ENCODE data around the gene HIBCH. TPM values are rescaled to one million over a fixed set of nuclear protein-coding genes. Genes with fewer than 3 reads are reported as not detected.
"Not testable (repeated sequence)": the region's sequence is repeated elsewhere in the genome, so short reads cannot be mapped to it uniquely, and the experiment has no call there.

Gene HIBCH
- 10 to 100 TPM; 17.2 to 18.7 TPM for total RNA-seq

GRCh38 chr2:190319555-190320498 is at the start of gene HIBCH:
HIBCH (minus strand) TSS chr2:190319826; CDS start chr2:190319750, 76 bp downstream.
- peak within 1 kb of the TSS; percentile 100 for H3K4me3 Mint-ChIP-seq
- peaks cover 3% of the 10 kb centered on the region for H3K36me3 Mint-ChIP-seq
- H3K27me3 Mint-ChIP-seq, result no peaks in the 10 kb centered on the region
- CTCF ChIA-PET, result interaction anchor here (0.7 to 2.7 kb wide), 12 partner anchors 9 to 460 kb away, joined by 3 to 9 read pairs (median 4); partner anchors contain the start of gene INPP1
- peak; percentile 95 for ATAC-seq
- peak within 1 kb of the TSS; percentile 98 for H3K27ac Mint-ChIP-seq
- DNase-seq, result peak; percentile 94
- peaks cover 50% of the 10 kb centered on the region for H3K4me1 Mint-ChIP-seq
- no peaks in the 10 kb centered on the region for H3K9me3 Mint-ChIP-seq (ENCODE audit: low read depth)

GRCh38 chr2:190367091-190367490 is 47.5 kb upstream of the HIBCH start:
- H3K4me1 Mint-ChIP-seq, result peaks cover 2% of the 10 kb centered on the region
- H3K4me3 Mint-ChIP-seq, result no peak overlapping the region

GRCh38 chr2:190366248-190366753 is 46.7 kb upstream of the HIBCH start:
- H3K27me3 Mint-ChIP-seq, result no peaks in the 10 kb centered on the region
- no peak overlapping the region for H3K27ac Mint-ChIP-seq
- no peak overlapping the region for H3K4me3 Mint-ChIP-seq
- H3K36me3 Mint-ChIP-seq, result peaks cover 15% of the 10 kb centered on the region
- H3K4me1 Mint-ChIP-seq, result peaks cover 5% of the 10 kb centered on the region
- H3K9me3 Mint-ChIP-seq (ENCODE audit: low read depth), result no peaks in the 10 kb centered on the region
- CTCF ChIA-PET, result interaction anchor here (1.5 to 1.6 kb wide), 2 partner anchors 16 to 20 kb away, joined by 4 read pairs; no protein-coding TSS in a partner anchor
- ATAC-seq (no peak), DNase-seq (no peak)

More at GRCh38 chr2:190367091-190367490, 47.5 kb upstream of the HIBCH start:
- Mint-ChIP-seq H3K9me3 (ENCODE audit: low read depth) (no peaks in the 10 kb centered on the region), H3K27me3 (no peaks in the 10 kb centered on the region), H3K27ac (no peak overlapping the region), H3K36me3 (peaks cover 13% of the 10 kb centered on the region)
- no peak for DNase-seq
- no peak for ATAC-seq
- CTCF ChIA-PET, result interaction anchor here (0.7 to 1.6 kb wide), 5 partner anchors 7 to 20 kb away, joined by 3 to 4 read pairs (median 4); no protein-coding TSS in a partner anchor

- peaks cover 15% of the 10 kb centered on the region for H3K36me3 Mint-ChIP-seq
- DNase-seq (no peak), ATAC-seq (no peak)
- CTCF ChIA-PET, result interaction anchor here (1.5 kb wide), 1 partner anchor 17 kb away, joined by 4 read pairs; no protein-coding TSS in a partner anchor
- H3K4me3 Mint-ChIP-seq, result no peak overlapping the region
- H3K27me3 Mint-ChIP-seq, result no peaks in the 10 kb centered on the region
- H3K9me3 Mint-ChIP-seq (ENCODE audit: low read depth), result no peaks in the 10 kb centered on the region
- no peak overlapping the region for H3K27ac Mint-ChIP-seq
- peaks cover 8% of the 10 kb centered on the region for H3K4me1 Mint-ChIP-seq
Measured at GRCh38 chr2:190365499-190366204, 46.0 kb upstream of the HIBCH start.

- ATAC-seq (no peak), DNase-seq (no peak)
- peaks cover 7% of the 10 kb centered on the region for H3K36me3 Mint-ChIP-seq
- peaks cover 23% of the 10 kb centered on the region for H3K4me1 Mint-ChIP-seq
- no peak overlapping the region for H3K4me3 Mint-ChIP-seq
- CTCF ChIA-PET, result no interaction called here
- H3K27ac Mint-ChIP-seq, result no peak overlapping the region
- no peaks in the 10 kb centered on the region for H3K27me3 Mint-ChIP-seq
- no peaks in the 10 kb centered on the region for H3K9me3 Mint-ChIP-seq (ENCODE audit: low read depth)
Measured at GRCh38 chr2:190362894-190363293, 43.3 kb upstream of the HIBCH start.

- ATAC-seq, result no peak
- H3K27ac Mint-ChIP-seq, result no peak overlapping the region
- CTCF ChIA-PET, result interaction anchor here (1.5 kb wide), 1 partner anchor 45 kb away, joined by 3 read pairs; no protein-coding TSS in a partner anchor
- peaks cover 23% of the 10 kb centered on the region for H3K4me1 Mint-ChIP-seq
- H3K9me3 Mint-ChIP-seq (ENCODE audit: low read depth), result no peaks in the 10 kb centered on the region
- H3K27me3 Mint-ChIP-seq, result no peaks in the 10 kb centered on the region
- no peak overlapping the region for H3K4me3 Mint-ChIP-seq
- peaks cover 7% of the 10 kb centered on the region for H3K36me3 Mint-ChIP-seq
- no peak for DNase-seq
Measured at GRCh38 chr2:190361572-190361971, 41.9 kb upstream of the HIBCH start.

- H3K4me3 Mint-ChIP-seq, result no peak overlapping the region
Measured at GRCh38 chr2:190360965-190361364, 41.3 kb upstream of the HIBCH start.

DNA sequence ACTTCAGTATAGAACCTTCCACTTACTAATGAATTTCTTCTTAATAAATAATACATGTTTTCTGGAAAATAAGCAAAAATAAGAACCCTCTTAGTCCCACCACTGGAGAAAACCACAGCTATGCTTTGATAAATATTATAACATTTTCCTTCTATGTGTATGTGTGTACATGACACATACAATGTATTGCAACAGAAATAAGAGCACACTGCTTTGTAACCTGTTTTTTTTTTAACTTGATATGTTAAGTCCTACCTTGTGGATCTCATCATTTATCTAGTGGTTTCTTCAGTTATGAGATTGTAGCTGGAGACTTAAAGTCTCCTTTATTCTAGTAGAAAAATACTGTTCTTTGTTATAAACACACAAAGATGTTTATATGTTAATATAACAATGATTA is 40.9 kb upstream of the HIBCH start:
- peaks cover 7% of the 10 kb centered on the region for H3K36me3 Mint-ChIP-seq
- ATAC-seq, result no peak
- no peaks in the 10 kb centered on the region for H3K9me3 Mint-ChIP-seq (ENCODE audit: low read depth)
- DNase-seq, result no peak
- H3K4me3 Mint-ChIP-seq, result peak overlapping the region; percentile 88
- CTCF ChIA-PET, result interaction anchor here (0.8 to 1.5 kb wide), 5 partner anchors 12 to 701 kb away, joined by 3 to 4 read pairs (median 3); partner anchors contain the start of genes HIBCH and INPP1
- H3K27me3 Mint-ChIP-seq, result no peaks in the 10 kb centered on the region
- H3K4me1 Mint-ChIP-seq, result peaks cover 23% of the 10 kb centered on the region
- no peak overlapping the region for H3K27ac Mint-ChIP-seq

More at GRCh38 chr2:190360965-190361364, 41.3 kb upstream of the HIBCH start:
- DNase-seq, result no peak
- Mint-ChIP-seq H3K4me1 (peaks cover 23% of the 10 kb centered on the region), H3K36me3 (peaks cover 7% of the 10 kb centered on the region), H3K9me3 (ENCODE audit: low read depth) (no peaks in the 10 kb centered on the region), H3K27ac (no peak overlapping the region), H3K27me3 (no peaks in the 10 kb centered on the region)
- CTCF ChIA-PET, result interaction anchor here (0.8 to 1.5 kb wide), 3 partner anchors 18 to 44 kb away, joined by 3 to 4 read pairs (median 3); partner anchors contain the start of genes HIBCH and INPP1
- no peak for ATAC-seq

DNA sequence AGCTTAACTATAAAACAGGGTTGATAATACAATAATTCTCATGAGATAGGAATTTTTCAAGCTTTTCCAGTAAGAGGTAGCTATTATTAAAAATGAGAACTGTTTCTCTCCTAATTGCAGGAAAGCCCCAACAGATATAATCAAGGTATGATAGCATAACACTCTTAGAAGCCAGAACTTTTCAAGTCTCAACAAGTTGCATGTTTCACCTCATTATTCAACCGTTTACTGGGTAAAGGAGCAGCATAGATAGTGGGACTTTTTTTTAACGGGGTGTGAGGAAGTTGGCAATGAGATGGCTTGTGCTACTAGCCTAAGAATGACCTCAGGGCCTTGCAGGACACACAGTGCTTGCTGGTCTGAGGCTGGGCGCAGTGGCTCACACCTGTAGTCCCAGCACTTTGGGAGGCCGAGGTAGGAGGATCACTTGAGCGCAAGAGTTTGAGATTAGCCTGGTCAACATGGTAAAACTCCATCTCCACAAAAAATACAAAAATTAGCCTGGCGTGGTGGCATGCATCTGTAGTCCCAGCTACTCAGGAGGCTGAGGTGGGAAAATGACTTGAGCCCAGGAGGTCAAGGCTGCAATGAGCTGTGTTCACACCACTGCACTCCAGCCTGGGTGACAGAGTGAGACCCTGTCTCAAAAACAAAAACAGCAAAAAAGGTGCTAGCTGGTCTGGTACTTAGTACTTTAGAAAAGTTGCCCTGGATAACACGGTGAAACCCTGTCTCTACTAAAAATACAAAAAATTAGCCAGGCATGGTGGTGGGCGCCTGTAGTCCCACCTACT is 39.2 kb upstream of the HIBCH start:
- Mint-ChIP-seq H3K4me1 (peaks cover 23% of the 10 kb centered on the region), H3K27ac (peak overlapping the region; percentile 24), H3K4me3 (peak overlapping the region; percentile 13)
- not testable (repeated sequence) for DNase-seq; H3K27me3 Mint-ChIP-seq; H3K36me3 Mint-ChIP-seq; ATAC-seq; H3K9me3 Mint-ChIP-seq (ENCODE audit: low read depth)
- CTCF ChIA-PET, result interaction anchor here (1.2 to 2.2 kb wide), 4 partner anchors 9 to 699 kb away, joined by 3 to 13 read pairs (median 3); partner anchors contain the start of gene INPP1

DNA sequence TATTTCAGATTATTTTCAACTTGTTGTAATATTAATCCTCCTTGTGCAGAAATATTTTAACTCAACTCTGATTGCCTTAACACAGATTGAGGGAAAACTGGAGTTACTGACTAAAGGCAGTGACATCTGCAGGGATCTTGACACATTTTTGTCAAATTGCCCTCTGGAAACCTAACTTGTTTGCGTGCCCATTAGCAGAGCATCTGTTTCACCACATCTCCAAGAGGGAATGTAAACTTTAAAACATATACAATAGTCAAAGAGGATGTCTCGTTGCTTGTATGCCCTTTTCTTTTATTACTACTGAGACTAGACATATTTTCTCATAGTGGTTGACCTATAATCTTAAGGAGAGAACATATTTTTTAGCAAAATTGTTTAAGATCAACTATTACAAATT is 38.0 kb upstream of the HIBCH start:
- Mint-ChIP-seq H3K9me3 (ENCODE audit: low read depth) (no peaks in the 10 kb centered on the region), H3K4me1 (peaks cover 28% of the 10 kb centered on the region), H3K27ac (no peak overlapping the region), H3K36me3 (peaks cover 5% of the 10 kb centered on the region), H3K27me3 (no peaks in the 10 kb centered on the region), H3K4me3 (no peak overlapping the region)
- CTCF ChIA-PET, result interaction anchor here (0.9 kb wide), 1 partner anchor 39 kb away, joined by 5 read pairs; no protein-coding TSS in a partner anchor
- DNase-seq (no peak), ATAC-seq (no peak)

DNA sequence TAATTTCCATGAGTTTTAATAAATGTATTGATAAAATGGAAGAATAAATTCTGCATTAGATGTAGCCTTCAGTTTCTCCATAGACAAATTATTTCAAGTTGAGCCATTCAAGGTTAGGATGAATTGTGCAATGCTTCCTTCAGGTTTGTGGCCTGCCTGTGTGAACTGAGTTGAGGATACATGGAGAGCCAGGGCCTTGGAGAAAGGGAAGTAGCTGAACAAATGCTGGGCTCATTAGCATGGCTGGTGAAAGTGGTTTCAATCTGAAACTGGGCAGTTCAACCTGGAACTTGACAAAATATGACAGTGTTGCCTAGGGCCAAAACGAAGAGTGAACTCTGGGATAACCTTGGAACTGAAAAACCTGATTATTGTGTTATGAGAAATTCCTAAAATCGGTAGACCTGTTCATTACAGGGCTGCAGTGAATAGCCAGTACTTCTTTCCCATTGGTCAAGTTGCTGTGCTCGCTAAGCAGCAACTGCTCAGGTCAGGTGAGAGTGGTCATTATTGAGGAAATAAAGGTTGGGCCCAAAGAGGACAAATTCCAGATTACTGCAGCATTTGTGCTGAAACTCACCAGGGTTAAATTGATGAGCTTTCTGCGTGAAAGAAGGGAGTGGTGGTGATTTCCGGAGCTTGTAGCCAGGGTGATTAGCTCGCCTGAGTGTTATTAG is 36.5 kb upstream of the HIBCH start:
- no peak overlapping the region for H3K27ac Mint-ChIP-seq
- peaks cover 6% of the 10 kb centered on the region for H3K36me3 Mint-ChIP-seq
- no peaks in the 10 kb centered on the region for H3K9me3 Mint-ChIP-seq (ENCODE audit: low read depth)
- no peaks in the 10 kb centered on the region for H3K27me3 Mint-ChIP-seq
- no peak for DNase-seq
- peaks cover 23% of the 10 kb centered on the region for H3K4me1 Mint-ChIP-seq
- no peak for ATAC-seq
- CTCF ChIA-PET, result interaction anchor here (1.1 kb wide), 1 partner anchor 12 kb away, joined by 5 read pairs; no protein-coding TSS in a partner anchor
- no peak overlapping the region for H3K4me3 Mint-ChIP-seq

Measured in activated CD8-positive, alpha-beta memory T cell treated with anti-CD3 and anti-CD28 coated beads, Interleukin-2, amount 10 ng/mL, durations not matched to agents 7 days and 5 days (primary cell).